ENCODE results near the gene WWC2.

WWC2 gene

DNA sequence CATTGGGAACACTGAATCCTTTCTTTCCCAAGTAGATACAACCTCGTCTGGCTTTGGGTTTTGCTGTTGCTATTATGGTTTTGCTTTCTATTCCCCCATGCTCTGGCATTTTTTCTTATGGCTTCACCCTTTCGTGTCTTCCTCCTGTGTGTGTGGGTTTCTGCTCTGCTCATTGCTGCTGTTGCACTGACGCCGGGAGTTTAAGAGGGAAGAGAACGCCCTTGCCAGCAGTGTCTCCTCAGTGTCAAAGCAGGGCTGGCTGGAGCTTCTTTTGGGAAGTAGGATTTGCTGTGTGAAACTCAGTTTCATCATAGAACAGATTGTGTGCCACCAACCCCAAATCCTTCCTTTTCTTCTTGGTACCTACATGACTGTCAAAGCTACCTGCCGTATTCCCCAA, 157.3 kb downstream of the WWC2 start:
- Mint-ChIP-seq H3K27me3 (peaks cover 0 to 6% of the 10 kb centered on the region in 2 donors), H3K9me3 (no peaks in the 10 kb centered on the region), H3K36me3 (ENCODE audit: insufficient read depth) (no peaks in the 10 kb centered on the region), H3K4me3 (no peak overlapping the region), H3K4me1 (ENCODE audit: low read depth in 2 of 2) (no peaks in the 10 kb centered on the region), H3K27ac (no peak overlapping the region)
- DNase-seq (no peak), ATAC-seq (replicated peaks) (no peak)

- Mint-ChIP-seq H3K9me3 (no peaks in the 10 kb centered on the region), H3K4me3 (no peak overlapping the region), H3K36me3 (ENCODE audit: insufficient read depth) (no peaks in the 10 kb centered on the region), H3K27ac (no peak overlapping the region), H3K27me3 (peaks cover 0 to 6% of the 10 kb centered on the region in 2 donors), H3K4me1 (ENCODE audit: low read depth in 2 of 2) (no peaks in the 10 kb centered on the region)
- ATAC-seq (replicated peaks) = peak; percentile 52
- peak; percentile 12 to 16 (median 14) for DNase-seq
Observed at GRCh38 chr4:183256756-183257385, 157.8 kb downstream of the WWC2 start.

DNA sequence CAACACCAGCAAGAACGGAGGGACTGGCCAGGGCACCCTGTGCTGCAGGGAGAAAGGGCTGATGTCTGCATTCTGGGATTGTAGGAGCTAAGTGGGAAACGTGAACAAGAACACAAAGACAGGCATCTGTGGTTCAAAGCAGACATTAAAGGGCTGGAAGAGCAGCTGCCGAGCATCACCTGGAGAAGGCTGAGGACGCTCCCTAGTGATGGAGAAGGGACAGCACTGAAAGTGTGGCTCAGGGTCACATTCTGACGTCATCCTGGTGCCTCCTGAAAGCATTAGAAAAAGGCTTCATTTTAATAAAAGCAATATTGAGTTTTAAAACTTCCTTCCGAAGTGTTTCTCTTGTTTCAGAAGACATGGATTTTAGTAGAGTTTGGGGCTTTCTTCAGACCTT, 158.8 kb downstream of the WWC2 start:
- DNase-seq = no peak

DNA sequence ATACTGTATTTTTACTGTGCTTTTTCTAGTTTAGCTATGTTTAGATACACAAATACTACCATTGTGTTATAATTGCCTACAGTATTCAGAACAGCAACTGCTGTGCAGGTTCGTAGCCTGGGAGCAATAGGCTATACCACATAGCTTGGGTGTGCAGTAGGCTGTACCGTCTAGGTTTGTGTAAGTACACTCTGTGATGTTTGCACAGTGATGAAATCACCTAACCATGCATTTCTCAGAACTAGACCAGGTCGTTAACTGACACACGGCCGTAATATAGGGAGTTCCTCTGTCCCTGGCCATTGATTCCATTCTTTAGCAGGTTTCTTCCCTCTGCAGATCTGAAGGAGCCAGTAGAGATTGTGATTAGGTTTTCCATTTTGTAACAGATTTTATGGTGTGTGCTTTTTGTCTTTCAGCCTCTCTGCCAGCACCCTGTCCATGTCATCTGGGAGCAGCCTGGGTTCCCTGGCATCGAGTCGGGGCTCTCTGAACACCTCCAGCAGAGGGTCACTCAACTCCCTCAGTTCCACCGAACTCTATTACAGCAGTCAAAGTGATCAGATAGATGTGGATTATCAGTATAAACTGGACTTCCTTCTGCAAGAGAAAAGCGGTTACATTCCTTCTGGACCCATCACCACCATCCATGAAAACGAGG, 161.6 kb downstream of the WWC2 start:
- no peak overlapping the region for H3K4me3 Mint-ChIP-seq
- peaks cover 0 to 4% of the 10 kb centered on the region in 2 donors for H3K4me1 Mint-ChIP-seq (ENCODE audit: low read depth in 2 of 2)
- H3K36me3 Mint-ChIP-seq (ENCODE audit: insufficient read depth) = no peaks in the 10 kb centered on the region
- no peak overlapping the region for H3K27ac Mint-ChIP-seq
- ATAC-seq (replicated peaks) = no peak
- no peaks in the 10 kb centered on the region for H3K9me3 Mint-ChIP-seq
- peaks cover 0 to 6% of the 10 kb centered on the region in 2 donors for H3K27me3 Mint-ChIP-seq
- DNase-seq = no peak

More for the DNA sequence above, 158.8 kb downstream of the WWC2 start:
- H3K36me3 Mint-ChIP-seq (ENCODE audit: insufficient read depth) = no peaks in the 10 kb centered on the region
- peaks cover 0 to 6% of the 10 kb centered on the region in 2 donors for H3K27me3 Mint-ChIP-seq
- no peaks in the 10 kb centered on the region for H3K9me3 Mint-ChIP-seq
- H3K4me3 Mint-ChIP-seq = no peak overlapping the region
- peak overlapping the region in 1 of 2 donors; percentile 25 for H3K27ac Mint-ChIP-seq
- H3K4me1 Mint-ChIP-seq (ENCODE audit: low read depth in 2 of 2) = peaks cover 0 to 4% of the 10 kb centered on the region in 2 donors
- ATAC-seq (replicated peaks) = no peak

- H3K4me3 Mint-ChIP-seq = no peak overlapping the region
- H3K27ac Mint-ChIP-seq = peak overlapping the region in 1 of 2 donors; percentile 71
- peaks cover 4 to 5% of the 10 kb centered on the region in 2 donors for H3K27me3 Mint-ChIP-seq
- DNase-seq = peak; percentile 61 to 70 (median 64)
- peak; percentile 95 for ATAC-seq (replicated peaks)
- H3K9me3 Mint-ChIP-seq = no peaks in the 10 kb centered on the region
- peaks cover 3% of the 10 kb centered on the region for H3K36me3 Mint-ChIP-seq (ENCODE audit: insufficient read depth)
- peaks cover 0 to 4% of the 10 kb centered on the region in 2 donors for H3K4me1 Mint-ChIP-seq (ENCODE audit: low read depth in 2 of 2)
Observed at GRCh38 chr4:183261953-183262775, 163.1 kb downstream of the WWC2 start.

- DNase-seq = no peak
- Mint-ChIP-seq H3K27ac (peak overlapping the region in 1 of 2 donors; percentile 71), H3K9me3 (no peaks in the 10 kb centered on the region), H3K27me3 (peaks cover 0 to 4% of the 10 kb centered on the region in 2 donors), H3K4me3 (no peak overlapping the region), H3K4me1 (ENCODE audit: low read depth in 2 of 2) (peaks cover 0 to 4% of the 10 kb centered on the region in 2 donors), H3K36me3 (ENCODE audit: insufficient read depth) (peaks cover 3% of the 10 kb centered on the region)
- ATAC-seq (replicated peaks) = no peak
Observed at GRCh38 chr4:183262776-183263100, 163.7 kb downstream of the WWC2 start.

GRCh38 chr4:183263787-183264386, 164.8 kb downstream of the WWC2 start:
- peaks cover 0 to 4% of the 10 kb centered on the region in 2 donors for H3K27me3 Mint-ChIP-seq
- H3K27ac Mint-ChIP-seq = no peak overlapping the region
- peaks cover 3% of the 10 kb centered on the region for H3K36me3 Mint-ChIP-seq (ENCODE audit: insufficient read depth)
- DNase-seq = no peak
- H3K9me3 Mint-ChIP-seq = no peaks in the 10 kb centered on the region
- peaks cover 0 to 4% of the 10 kb centered on the region in 2 donors for H3K4me1 Mint-ChIP-seq (ENCODE audit: low read depth in 2 of 2)
- no peak overlapping the region for H3K4me3 Mint-ChIP-seq
- no peak for ATAC-seq (replicated peaks)

- Mint-ChIP-seq H3K4me3 (no peak overlapping the region), H3K27ac (no peak overlapping the region), H3K27me3 (peaks cover 0 to 4% of the 10 kb centered on the region in 2 donors), H3K9me3 (no peaks in the 10 kb centered on the region), H3K36me3 (ENCODE audit: insufficient read depth) (peaks cover 3% of the 10 kb centered on the region), H3K4me1 (ENCODE audit: low read depth in 2 of 2) (peaks cover 0 to 4% of the 10 kb centered on the region in 2 donors)
- DNase-seq = no peak
- no peak for ATAC-seq (replicated peaks)
Observed at GRCh38 chr4:183264614-183265013, 165.6 kb downstream of the WWC2 start.

GRCh38 chr4:183266371-183266770, 167.3 kb downstream of the WWC2 start:
- H3K27ac Mint-ChIP-seq = no peak overlapping the region
- peaks cover 3% of the 10 kb centered on the region for H3K36me3 Mint-ChIP-seq (ENCODE audit: insufficient read depth)
- DNase-seq (no peak), ATAC-seq (replicated peaks) (no peak)
- H3K4me3 Mint-ChIP-seq = no peak overlapping the region
- H3K27me3 Mint-ChIP-seq = peaks cover 0 to 4% of the 10 kb centered on the region in 2 donors
- no peaks in the 10 kb centered on the region for H3K9me3 Mint-ChIP-seq
- H3K4me1 Mint-ChIP-seq (ENCODE audit: low read depth in 2 of 2) = peaks cover 0 to 4% of the 10 kb centered on the region in 2 donors

DNA sequence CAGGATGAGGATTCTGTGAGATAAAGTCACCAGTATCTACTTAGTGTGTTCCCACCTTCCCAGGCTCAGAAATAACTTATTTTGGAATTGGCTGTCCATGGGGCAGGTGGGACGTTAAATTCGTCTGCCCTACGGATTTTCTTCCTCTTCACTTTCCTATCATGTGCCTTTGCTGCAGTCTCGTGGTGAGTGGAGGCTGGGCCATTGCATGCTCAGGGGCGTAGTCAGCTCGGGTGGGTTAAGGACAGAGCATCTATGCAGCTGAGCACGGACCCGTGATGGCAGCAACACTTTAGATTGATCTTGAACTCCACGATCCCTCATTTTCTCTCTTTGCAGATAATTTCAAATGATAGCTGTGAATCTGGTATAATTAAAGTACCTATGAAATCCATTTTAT, 169.5 kb downstream of the WWC2 start:
- Mint-ChIP-seq H3K27me3 (peaks cover 0 to 5% of the 10 kb centered on the region in 2 donors), H3K27ac (no peak overlapping the region), H3K9me3 (no peaks in the 10 kb centered on the region), H3K36me3 (ENCODE audit: insufficient read depth) (peaks cover 3% of the 10 kb centered on the region), H3K4me3 (no peak overlapping the region), H3K4me1 (ENCODE audit: low read depth in 2 of 2) (no peaks in the 10 kb centered on the region)
- ATAC-seq (replicated peaks) (no peak), DNase-seq (no peak)

- ATAC-seq (replicated peaks) (no peak), DNase-seq (no peak)
- H3K36me3 Mint-ChIP-seq (ENCODE audit: insufficient read depth) = no peaks in the 10 kb centered on the region
- H3K9me3 Mint-ChIP-seq = no peaks in the 10 kb centered on the region
- H3K27me3 Mint-ChIP-seq = peaks cover 0 to 7% of the 10 kb centered on the region in 2 donors
- H3K27ac Mint-ChIP-seq = no peak overlapping the region
- no peak overlapping the region for H3K4me3 Mint-ChIP-seq
- H3K4me1 Mint-ChIP-seq (ENCODE audit: low read depth in 2 of 2) = no peaks in the 10 kb centered on the region
Observed at GRCh38 chr4:183272384-183272783, 173.3 kb downstream of the WWC2 start.

GRCh38 chr4:183276106-183276505, 177.0 kb downstream of the WWC2 start:
- Mint-ChIP-seq H3K4me3 (no peak overlapping the region), H3K4me1 (ENCODE audit: low read depth in 2 of 2) (no peaks in the 10 kb centered on the region), H3K27me3 (peaks cover 0 to 13% of the 10 kb centered on the region in 2 donors), H3K27ac (no peak overlapping the region), H3K36me3 (ENCODE audit: insufficient read depth) (no peaks in the 10 kb centered on the region), H3K9me3 (no peaks in the 10 kb centered on the region)
- DNase-seq (no peak), ATAC-seq (replicated peaks) (no peak)

DNA sequence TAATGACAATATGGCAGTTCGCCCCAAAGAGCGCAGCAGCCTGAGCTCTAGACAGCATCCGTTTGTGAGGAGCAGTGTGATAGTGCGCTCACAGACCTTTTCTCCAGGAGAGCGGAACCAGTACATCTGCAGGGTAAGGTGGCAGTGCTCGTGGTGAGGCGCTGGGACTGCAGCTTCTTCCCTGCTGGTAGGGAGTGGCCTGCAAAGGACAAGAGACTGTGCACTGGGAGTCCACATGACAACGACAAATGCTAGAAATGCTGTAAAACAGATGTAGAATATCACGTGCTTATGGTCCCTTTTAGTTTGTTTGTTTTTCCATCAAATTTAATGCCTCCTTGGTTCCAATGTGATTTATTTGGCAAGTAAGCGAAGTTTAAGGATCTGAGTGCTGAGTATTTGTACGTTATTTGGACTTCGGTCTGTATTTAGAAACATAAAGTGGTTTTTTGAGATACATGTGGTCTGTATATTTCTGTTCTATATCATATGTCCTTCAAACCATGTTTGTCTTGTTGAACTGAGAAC, 185.3 kb downstream of the WWC2 start:
- peaks cover 5% of the 10 kb centered on the region for H3K36me3 Mint-ChIP-seq (ENCODE audit: insufficient read depth)
- no peak overlapping the region for H3K4me3 Mint-ChIP-seq
- H3K27ac Mint-ChIP-seq = no peak overlapping the region
- no peaks in the 10 kb centered on the region for H3K9me3 Mint-ChIP-seq
- no peak for DNase-seq
- no peak for ATAC-seq (replicated peaks)
- H3K27me3 Mint-ChIP-seq = peaks cover 8 to 23% of the 10 kb centered on the region in 2 donors
- peaks cover 0 to 3% of the 10 kb centered on the region in 2 donors for H3K4me1 Mint-ChIP-seq (ENCODE audit: low read depth in 2 of 2)
